K562 (cell line): ENCODE data around the gene CEACAM18. TPM values are rescaled to one million over a fixed set of nuclear protein-coding genes. Genes with fewer than 3 reads are reported as not detected.

ENCODE experiments used
- AFF1 ChIP-seq, 2 experiments: fragments of 450-650 bp; IDR thresholded peaks; 2 replicates each; pipeline ENCODE4 v1.6.1; 2018; ENCODE audit warnings: mild to moderate bottlenecking in 2 of 2, low read depth in 1 of 2; ENCODE audit not compliant: partially characterized antibody in 2 of 2
- CBFA2T3 ChIP-seq: fragments of 450-650 bp; IDR thresholded peaks from 2 replicates; pipeline ENCODE4 v1.6.1; 2017
- COPS2 ChIP-seq: fragments of 450-650 bp; conservative IDR thresholded peaks from 2 replicates; pipeline ENCODE4 v1.6.1; 2016; ENCODE audit warnings: mild to moderate bottlenecking, moderate library complexity
- FOXK2 ChIP-seq, 2 experiments: fragments of 450-650 bp; IDR thresholded peaks in 1 of 2; conservative IDR thresholded peaks in 1 of 2; 2 replicates each; pipeline ENCODE4 v1.6.1; 2016; ENCODE audit warnings: low read depth in 2 of 2, mild to moderate bottlenecking in 1 of 2
- HIVEP1 ChIP-seq: fragments of 250-450 bp; sonication (Bioruptor Pico); IDR thresholded peaks from 2 replicates; pipeline ENCODE4 v1.4.0; 2020; ENCODE audit warnings: mild to moderate bottlenecking
- KAT8 ChIP-seq: fragments of 450-650 bp; IDR thresholded peaks from 2 replicates; pipeline ENCODE4 v1.6.1; 2016; ENCODE audit warnings: low read depth, mild to moderate bottlenecking
- LCOR ChIP-seq: sonication (generic); formaldehyde crosslinking; IDR thresholded peaks from 2 replicates; pipeline ENCODE4 v1.8.0; 2022; ENCODE audit warnings: mild to moderate bottlenecking, missing genetic modification reagents
- MEIS2 ChIP-seq: fragments of 450-650 bp; IDR thresholded peaks from 2 replicates; pipeline ENCODE4 v1.6.1; 2014; ENCODE audit warnings: mild to moderate bottlenecking; ENCODE audit not compliant: partially characterized antibody
- MXI1 ChIP-seq: IDR thresholded peaks from 2 replicates; pipeline ENCODE4 v1.6.1; 2011; ENCODE audit warnings: low read depth, mild to moderate bottlenecking, improper control_type of control experiment, low read length
- NEUROD1 ChIP-seq: fragments of 150-350 bp; IDR thresholded peaks from 2 replicates; pipeline ENCODE4 v1.6.1; 2014; ENCODE audit warnings: borderline replicate concordance, low read length, low read depth; ENCODE audit not compliant: partially characterized antibody
- POLR2B ChIP-seq: fragments of 450-650 bp; IDR thresholded peaks from 2 replicates; pipeline ENCODE4 v1.6.1; 2018; ENCODE audit warnings: low read depth; ENCODE audit not compliant: partially characterized antibody
- POLR3A ChIP-seq: IDR thresholded peaks from 2 replicates; pipeline ENCODE4 v1.6.1; 2011; ENCODE audit warnings: borderline replicate concordance, mild to moderate bottlenecking, moderate library complexity; ENCODE audit not compliant: insufficient read length, insufficient read depth; ENCODE audit errors: extremely low read depth
- POLR3G ChIP-seq: IDR thresholded peaks from 2 replicates; pipeline ENCODE4 v1.6.1; 2011; ENCODE audit not compliant: insufficient read length, insufficient replicate concordance; ENCODE audit errors: extremely low read depth
- PTTG1 ChIP-seq: fragments of 450-650 bp; IDR thresholded peaks from 2 replicates; pipeline ENCODE4 v1.6.1; 2016; ENCODE audit warnings: low read depth, mild to moderate bottlenecking, missing genetic modification characterization, missing compliant biosample characterization
- RHOXF2B ChIP-seq: fragments of 250-450 bp; sonication (Bioruptor Pico); conservative IDR thresholded peaks from 2 replicates; pipeline ENCODE4 v1.5.1; 2021
- SMAD2 ChIP-seq: fragments of 150-350 bp; IDR thresholded peaks from 2 replicates; pipeline ENCODE4 v1.6.1; 2014; ENCODE audit warnings: low read depth, mild to moderate bottlenecking, low read length
- TAF15 ChIP-seq: fragments of 200-400 bp; formaldehyde crosslinking; IDR thresholded peaks from 2 replicates; pipeline ENCODE4 v1.6.1; 2017; ENCODE audit warnings: mild to moderate bottlenecking, low read depth, low read length, moderate library complexity
- TEAD2 ChIP-seq: fragments of 450-650 bp; IDR thresholded peaks from 2 replicates; pipeline ENCODE4 v1.6.1; 2016; ENCODE audit warnings: missing genetic modification characterization, control low read depth, missing compliant biosample characterization
- ZBTB5 ChIP-seq: fragments of 450-650 bp; IDR thresholded peaks from 2 replicates; pipeline ENCODE4 v1.6.1; 2017; ENCODE audit warnings: antibody characterized with exemption
- ZNF124 ChIP-seq: sonication (generic); formaldehyde crosslinking; IDR thresholded peaks from 2 replicates; pipeline ENCODE4 v1.8.1; 2022; ENCODE audit warnings: missing genetic modification reagents
- ZNF274 ChIP-seq: IDR thresholded peaks from 2 replicates; pipeline ENCODE4 v1.6.1; 2011; ENCODE audit warnings: low read depth, mild to moderate bottlenecking, low read length, moderate library complexity, borderline replicate concordance
- polyA plus RNA-seq, 8 experiments: library from polyadenylated mRNA; depleted of rRNA in 4 of 8; stranded (reverse) in 5 of 8; unstranded in 3 of 8; fragments of >200 nt; fragmentation: Nextera tagmentation in 2 of 8; fragmentation: Illumina TruSeq in 1 of 8; extraction: Ambion mirVana in 2 of 8; extraction: Trizol in 1 of 8; gene quantifications; 2 replicates each; pipeline versions ENCODE4 v1.2.1 to v1.2.3, GENCODE V29; 2011 to 2014; ENCODE audit warnings: inconsistent platforms in 1 of 8, missing spikeins in 1 of 8
- total RNA-seq, 7 experiments: library from RNA; depleted of rRNA in 6 of 7; stranded (reverse); fragments of >200 nt in 6 of 7; fragmentation: Illumina TruSeq in 2 of 7; extraction: Trizol in 2 of 7; gene quantifications; 2 replicates each; pipeline versions ENCODE4 v1.2.1 to v1.2.3, GENCODE V29; 2011 to 2021; ENCODE audit warnings: low replicate concordance in 1 of 7
- TF ChIP-seq, protein P1 (sequence below): IDR thresholded peaks from 2 replicates; pipeline ENCODE4 v1.6.1; 2014; ENCODE audit warnings: antibody characterized with exemption

The CEACAM18 gene
- total and polyA plus RNA-seq, 9 of the 15 experiments (the other 6 are each of a cell fraction or from before 2014, with no cell fraction given), result 0.08 to 0.24 (median 0.15) TPM; not detected in 3

DNA sequence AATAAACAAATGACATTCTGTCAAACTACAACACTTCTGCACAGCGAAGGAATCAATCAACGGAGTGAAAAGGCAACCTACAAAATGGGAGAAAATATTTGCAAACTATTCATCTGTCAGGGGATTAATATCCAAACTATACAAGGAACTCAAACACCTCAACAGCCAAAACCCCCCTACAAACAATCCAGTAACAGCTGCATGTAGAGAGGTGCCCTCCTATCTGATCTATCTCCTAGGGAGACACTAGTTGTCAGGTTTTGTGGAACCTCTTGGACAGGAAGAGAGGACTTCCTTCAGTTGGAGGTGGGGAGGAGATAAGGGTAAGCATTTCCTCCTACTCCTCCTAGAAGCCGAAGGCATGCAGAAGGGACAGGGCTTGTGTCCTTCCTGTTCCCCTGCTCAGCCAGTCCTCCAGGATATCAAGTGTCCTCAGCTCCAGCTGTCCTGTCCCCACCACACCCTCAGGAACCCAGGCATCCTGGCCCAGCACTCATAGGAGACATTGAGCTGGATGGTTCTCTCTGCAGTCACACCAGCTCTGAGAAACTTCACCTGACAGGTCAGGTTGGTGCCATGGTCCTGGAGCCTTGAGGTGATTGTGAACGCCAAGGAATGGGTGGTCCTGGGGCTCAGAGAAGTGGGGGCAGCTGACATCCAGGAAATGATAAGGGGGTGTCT is 10.3 kb upstream of the CEACAM18 start (continued):
- TF ChIP-seq ZBTB5 (0 out of 2 replicates have a peak, but pooled peaks have one; percentile 5), SMAD2 (no peak), CBFA2T3 (peak; percentile 82), POLR2B (peak; percentile 92), PTTG1 (tag) (no peak), LCOR (CRISPR knock-in tag) (peak; percentile 18; the same call in 1 of the 2 replicates), ZNF124 (CRISPR knock-in tag) (no peak), TAF15 (no peak), MXI1 (peak; percentile 64; the same call in 1 of the 2 replicates), NEUROD1 (peak; percentile 53), KAT8 (0 out of 2 replicates have a peak, but pooled peaks have one; percentile 11), FOXK2 (conservative IDR thresholded peaks at IDR 0.05 in 1 of 2, IDR thresholded peaks at IDR 0.05 in 1 of 2; ENCODE audit: low read depth in 2 of 2) (peak; percentile 73 to 79; a peak in 1 of 4 replicates), RHOXF2B (CRISPR knock-in tag) (0 out of 2 replicates have a peak, but pooled peaks have one; percentile 33), POLR3A (no peak), ZNF274 (no peak), POLR3G (no peak), AFF1 (IDR thresholded peaks at IDR 0.05; ENCODE audit: low read depth in 1 of 2, partially characterized antibody in 2 of 2) (peak; percentile 63 to 86), HIVEP1 (no peak), MEIS2 (peak; percentile 81), COPS2 (no peak), TEAD2 (tag) (no peak)
- TF ChIP-seq, protein P1, sequence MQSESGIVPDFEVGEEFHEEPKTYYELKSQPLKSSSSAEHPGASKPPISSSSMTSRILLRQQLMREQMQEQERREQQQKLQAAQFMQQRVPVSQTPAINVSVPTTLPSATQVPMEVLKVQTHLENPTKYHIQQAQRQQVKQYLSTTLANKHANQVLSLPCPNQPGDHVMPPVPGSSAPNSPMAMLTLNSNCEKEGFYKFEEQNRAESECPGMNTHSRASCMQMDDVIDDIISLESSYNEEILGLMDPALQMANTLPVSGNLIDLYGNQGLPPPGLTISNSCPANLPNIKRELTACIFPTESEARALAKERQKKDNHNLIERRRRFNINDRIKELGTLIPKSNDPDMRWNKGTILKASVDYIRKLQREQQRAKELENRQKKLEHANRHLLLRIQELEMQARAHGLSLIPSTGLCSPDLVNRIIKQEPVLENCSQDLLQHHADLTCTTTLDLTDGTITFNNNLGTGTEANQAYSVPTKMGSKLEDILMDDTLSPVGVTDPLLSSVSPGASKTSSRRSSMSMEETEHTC, result no peak
